Sigmoid colon (tissue), 7 donors: ENCODE data around the gene TMEM132D. TPM values are rescaled to one million over a fixed set of nuclear protein-coding genes. Genes with fewer than 3 reads are reported as not detected.

Experiments used
- DNase-seq: peaks from one replicate; pipeline ENCODE4 v3.0.0-alpha.2; 2019
- H3K27ac ChIP-seq, 4 donors: fragments of 200-600 bp; sonication (generic); one replicate each; pipeline ENCODE4 v1.5.1; 2016 to 2019; ENCODE audit warnings: mild to moderate bottlenecking in 1 of 4
- H3K27me3 ChIP-seq, 3 donors: fragments of 200-600 bp; sonication (generic); one replicate each; pipeline ENCODE4 v1.5.1; 2019; ENCODE audit warnings: mild to moderate bottlenecking in 1 of 3
- H3K36me3 ChIP-seq, 4 donors: fragments of 200-600 bp; sonication (generic); one replicate each; pipeline ENCODE4 v1.5.1; 2016 to 2019
- H3K4me1 ChIP-seq, 4 donors: fragments of 200-600 bp; sonication (generic); one replicate each; pipeline ENCODE4 v1.5.1; 2017 to 2019
- H3K4me3 ChIP-seq, 4 donors: fragments of 200-600 bp; sonication (generic); one replicate each; pipeline ENCODE4 v1.5.1; 2017 to 2019; ENCODE audit warnings: mild to moderate bottlenecking in 2 of 4, moderate library complexity in 1 of 4
- H3K9me3 ChIP-seq, 4 donors: fragments of 200-600 bp in 3 of 4; sonication (generic) in 3 of 4; one replicate each; pipeline versions ENCODE4 v1.5.1 to v1.6.1; 2013 to 2019
- CTCF ChIP-seq, 4 experiments: fragments of 450-650 bp in 3 of 4; fragments of 200-600 bp in 1 of 4; IDR thresholded peaks; one replicate each; pipeline ENCODE4 v1.5.1; 2016 to 2019; ENCODE audit warnings: antibody characterized with exemption in 4 of 4, mild to moderate bottlenecking in 3 of 4, moderate library complexity in 2 of 4
- EP300 ChIP-seq, 4 donors: sonication (generic); formaldehyde crosslinking; IDR thresholded peaks; one replicate each; pipeline ENCODE4 v1.6.1; 2017; ENCODE audit warnings: antibody characterized with exemption in 4 of 4
- POLR2A ChIP-seq, 2 donors: fragments of 450-650 bp; IDR thresholded peaks; one replicate each; pipeline ENCODE4 v1.6.1; 2016; ENCODE audit warnings: antibody characterized with exemption in 2 of 2, mild to moderate bottlenecking in 2 of 2, moderate library complexity in 2 of 2
- POLR2AphosphoS5 ChIP-seq, 4 donors: sonication (generic); formaldehyde crosslinking; IDR thresholded peaks; one replicate each; pipeline ENCODE4 v1.6.1; 2017; ENCODE audit warnings: antibody characterized with exemption in 4 of 4
- WGBS, 2 donors: extraction: QIAGEN DNeasy Blood & Tissue Kit; methylation state at CpG; one replicate each; pipeline ENCODE4 v1.1.7; 2013; 5-methylcytosine and 5-hydroxymethylcytosine counted together
- intact Hi-C: fragments of 100-400 bp; cut with DNase I; formaldehyde crosslinking; loops from one replicate; pipeline ENCODE4 v1.15.1; 2023
- polyA plus RNA-seq, 3 donors: library from polyadenylated mRNA; stranded (reverse); fragments of 200-250 nt; gene quantifications; one replicate each; pipeline ENCODE4 v1.2.3, GENCODE V29; 2013
- total RNA-seq, 4 donors: library from RNA; depleted of rRNA; stranded (reverse); fragments of >200 nt; gene quantifications; one replicate each; pipeline ENCODE4 v1.1.0, GENCODE V29; 2016
- donor health status: healthy with polysubstance abuse.
- donor health status: Bipolar disorder and iron deficiency.
- donor health status: healthy.

Gene TMEM132D
- total and polyA plus RNA-seq, 7 donors = under 0.01 to 0.03 (median under 0.01) TPM; not detected in 3

GRCh38 chr12:129373746-129374145, 530.1 kb downstream of the TMEM132D start:
- Histone ChIP-seq H3K9me3 (peaks cover 0 to 14% (median 0%) of the 10 kb centered on the region in 4 donors), H3K36me3 (no peaks in the 10 kb centered on the region), H3K27me3 (no peaks in the 10 kb centered on the region), H3K4me1 (no peaks in the 10 kb centered on the region), H3K4me3 (no peak overlapping the region), H3K27ac (no peak overlapping the region)
- WGBS, 2 donors = 81 to 82% methylated on average over 4 of the region's 4 CpGs
- no peak for TF ChIP-seq POLR2A (IDR thresholded peaks at IDR 0.05)
- no peak for TF ChIP-seq EP300 (IDR thresholded peaks at IDR 0.05)
- no peak for TF ChIP-seq POLR2AphosphoS5 (IDR thresholded peaks at IDR 0.05)
- no peak for TF ChIP-seq CTCF (IDR thresholded peaks at IDR 0.05)
- intact Hi-C loops = no loop called here
- no peak for DNase-seq

DNA sequence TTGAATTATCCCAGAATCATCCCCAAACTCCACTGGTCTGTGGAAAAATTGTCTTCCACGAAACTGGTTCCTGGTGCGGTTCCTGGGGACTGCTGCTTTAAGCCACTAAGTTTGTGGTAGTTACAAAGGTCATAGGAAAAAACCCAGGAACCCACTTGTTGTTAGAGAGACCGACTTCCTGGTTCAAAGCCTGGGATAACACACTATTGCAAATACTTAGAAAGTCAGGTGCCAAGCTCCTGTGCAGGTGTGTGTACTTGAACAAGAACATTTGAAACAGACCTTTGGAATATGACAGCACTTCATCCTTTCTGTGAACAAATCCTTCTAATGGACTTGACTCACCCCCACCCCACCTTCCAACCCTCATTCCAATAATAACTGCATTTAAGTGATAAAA, 530.9 kb downstream of the TMEM132D start:
- no peak overlapping the region for H3K27ac ChIP-seq
- H3K27me3 ChIP-seq = no peaks in the 10 kb centered on the region
- no peaks in the 10 kb centered on the region for H3K36me3 ChIP-seq
- peaks cover 0 to 11% (median 0%) of the 10 kb centered on the region in 4 donors for H3K9me3 ChIP-seq
- no peak for TF ChIP-seq EP300 (IDR thresholded peaks at IDR 0.05)
- TF ChIP-seq CTCF (IDR thresholded peaks at IDR 0.05) = no peak
- TF ChIP-seq POLR2AphosphoS5 (IDR thresholded peaks at IDR 0.05) = no peak
- TF ChIP-seq POLR2A (IDR thresholded peaks at IDR 0.05) = no peak
- intact Hi-C loops = no loop called here
- no peak overlapping the region for H3K4me3 ChIP-seq
- 11 to 44% methylated on average over 3 of the region's 3 CpGs for WGBS, 2 donors
- no peak for DNase-seq
- H3K4me1 ChIP-seq = no peaks in the 10 kb centered on the region

- 60 to 86% methylated on average over 2 of the region's 2 CpGs for WGBS, 2 donors
- TF ChIP-seq POLR2A (IDR thresholded peaks at IDR 0.05) (no peak), CTCF (IDR thresholded peaks at IDR 0.05) (no peak), EP300 (IDR thresholded peaks at IDR 0.05) (no peak), POLR2AphosphoS5 (IDR thresholded peaks at IDR 0.05) (no peak)
- intact Hi-C loops = no loop called here
These were observed 531.5 kb downstream of the TMEM132D start for GRCh38 chr12:129372348-129372747.

DNA sequence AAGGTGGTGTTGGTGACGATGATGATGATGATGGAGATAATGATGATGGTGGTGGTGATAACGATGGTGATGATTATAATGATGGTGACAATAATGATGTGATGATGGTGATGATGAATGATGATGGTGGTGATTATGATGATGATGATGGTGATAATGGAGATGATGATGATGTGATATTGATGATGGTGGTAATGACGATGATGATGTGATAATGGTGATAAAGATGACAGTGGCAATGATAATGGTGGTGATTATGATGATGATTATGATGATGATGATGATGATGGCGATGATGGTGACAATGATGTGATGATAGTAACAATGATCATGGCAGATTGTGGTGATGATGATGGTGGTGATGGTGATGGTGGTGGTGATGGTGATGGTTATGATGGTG, 532.6 kb downstream of the TMEM132D start:
- no peak for DNase-seq
- Histone ChIP-seq H3K9me3 (peaks cover 0 to 14% (median 0%) of the 10 kb centered on the region in 4 donors), H3K4me1 (no peaks in the 10 kb centered on the region), H3K36me3 (no peaks in the 10 kb centered on the region), H3K27me3 (no peaks in the 10 kb centered on the region), H3K4me3 (no peak overlapping the region), H3K27ac (no peak overlapping the region)
- intact Hi-C loops = no loop called here
- TF ChIP-seq EP300 (IDR thresholded peaks at IDR 0.05) = no peak
- TF ChIP-seq POLR2AphosphoS5 (IDR thresholded peaks at IDR 0.05) = no peak
- no peak for TF ChIP-seq CTCF (IDR thresholded peaks at IDR 0.05)
- no peak for TF ChIP-seq POLR2A (IDR thresholded peaks at IDR 0.05)
- 76 to 81% methylated on average over 4 of the region's 4 CpGs for WGBS, 2 donors

More at GRCh38 chr12:129372348-129372747, 531.5 kb downstream of the TMEM132D start:
- Histone ChIP-seq H3K9me3 (peaks cover 0 to 12% (median 0%) of the 10 kb centered on the region in 4 donors), H3K4me3 (no peak overlapping the region), H3K4me1 (no peaks in the 10 kb centered on the region), H3K27ac (no peak overlapping the region), H3K27me3 (no peaks in the 10 kb centered on the region), H3K36me3 (no peaks in the 10 kb centered on the region)
- no peak for DNase-seq

DNA sequence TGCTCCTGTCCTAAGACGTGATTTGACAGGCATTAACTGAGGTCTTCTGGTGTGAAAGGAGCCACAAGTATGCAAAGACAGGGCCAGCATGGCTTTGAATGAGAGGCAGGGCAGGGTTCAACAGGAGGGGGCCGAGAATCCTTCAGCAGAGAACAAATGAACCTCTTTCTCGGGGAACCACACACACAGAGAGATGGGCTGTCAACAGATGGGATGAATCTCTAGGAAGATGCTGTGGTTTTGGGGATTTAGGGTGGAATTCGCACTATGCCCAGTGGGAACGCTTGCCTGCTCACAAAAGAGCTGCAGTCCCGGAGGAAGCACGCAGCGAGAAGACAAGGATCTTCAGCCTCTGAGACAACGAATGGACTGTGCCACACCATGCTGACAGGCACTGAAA, 537.2 kb downstream of the TMEM132D start:
- Histone ChIP-seq H3K4me3 (no peak overlapping the region), H3K4me1 (no peaks in the 10 kb centered on the region), H3K27me3 (no peaks in the 10 kb centered on the region), H3K36me3 (no peaks in the 10 kb centered on the region), H3K27ac (no peak overlapping the region), H3K9me3 (peaks cover 0 to 14% (median 0%) of the 10 kb centered on the region in 4 donors)
- 91 to 92% methylated on average over 9 of the region's 9 CpGs for WGBS, 2 donors
- TF ChIP-seq POLR2A (IDR thresholded peaks at IDR 0.05) (no peak), EP300 (IDR thresholded peaks at IDR 0.05) (no peak), CTCF (IDR thresholded peaks at IDR 0.05) (no peak), POLR2AphosphoS5 (IDR thresholded peaks at IDR 0.05) (no peak)
- intact Hi-C loops = no loop called here
- no peak for DNase-seq
